ENCODE data around the gene TGFBR3. TPM values are rescaled to one million over a fixed set of nuclear protein-coding genes. Genes with fewer than 3 reads are reported as not detected.
A peak's percentile ranks its signal among the peaks of the same experiment; 100 is the strongest.

Gene TGFBR3
- total and polyA plus RNA-seq, 9 of the 15 experiments (the other 6 are each of a cell fraction or from before 2014, with no cell fraction given): 3.6 to 32.4 (median 15.6) TPM

DNA sequence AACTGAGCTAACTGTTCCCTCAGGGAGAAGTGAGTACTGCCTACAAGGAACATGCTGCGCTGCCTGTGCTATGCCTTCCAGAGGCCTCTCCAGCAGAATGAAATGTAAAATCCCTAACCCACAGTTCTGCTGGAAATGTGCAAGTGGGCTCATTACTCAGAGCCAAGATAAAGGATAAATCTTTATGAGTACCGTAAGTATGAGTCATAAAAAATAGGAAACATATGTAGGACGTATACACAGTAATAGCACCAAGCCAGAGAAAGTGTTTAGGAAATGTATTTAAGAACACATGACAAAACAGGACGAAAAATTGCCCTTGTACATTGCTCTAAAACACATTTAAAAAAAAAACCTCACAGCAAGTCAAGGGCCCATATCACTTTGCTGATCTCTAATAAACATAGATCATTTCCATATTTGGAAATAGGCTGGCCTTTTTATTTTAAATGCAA is 104.6 kb downstream of the TGFBR3 start (continued):
- TF ChIP-seq, protein P1, sequence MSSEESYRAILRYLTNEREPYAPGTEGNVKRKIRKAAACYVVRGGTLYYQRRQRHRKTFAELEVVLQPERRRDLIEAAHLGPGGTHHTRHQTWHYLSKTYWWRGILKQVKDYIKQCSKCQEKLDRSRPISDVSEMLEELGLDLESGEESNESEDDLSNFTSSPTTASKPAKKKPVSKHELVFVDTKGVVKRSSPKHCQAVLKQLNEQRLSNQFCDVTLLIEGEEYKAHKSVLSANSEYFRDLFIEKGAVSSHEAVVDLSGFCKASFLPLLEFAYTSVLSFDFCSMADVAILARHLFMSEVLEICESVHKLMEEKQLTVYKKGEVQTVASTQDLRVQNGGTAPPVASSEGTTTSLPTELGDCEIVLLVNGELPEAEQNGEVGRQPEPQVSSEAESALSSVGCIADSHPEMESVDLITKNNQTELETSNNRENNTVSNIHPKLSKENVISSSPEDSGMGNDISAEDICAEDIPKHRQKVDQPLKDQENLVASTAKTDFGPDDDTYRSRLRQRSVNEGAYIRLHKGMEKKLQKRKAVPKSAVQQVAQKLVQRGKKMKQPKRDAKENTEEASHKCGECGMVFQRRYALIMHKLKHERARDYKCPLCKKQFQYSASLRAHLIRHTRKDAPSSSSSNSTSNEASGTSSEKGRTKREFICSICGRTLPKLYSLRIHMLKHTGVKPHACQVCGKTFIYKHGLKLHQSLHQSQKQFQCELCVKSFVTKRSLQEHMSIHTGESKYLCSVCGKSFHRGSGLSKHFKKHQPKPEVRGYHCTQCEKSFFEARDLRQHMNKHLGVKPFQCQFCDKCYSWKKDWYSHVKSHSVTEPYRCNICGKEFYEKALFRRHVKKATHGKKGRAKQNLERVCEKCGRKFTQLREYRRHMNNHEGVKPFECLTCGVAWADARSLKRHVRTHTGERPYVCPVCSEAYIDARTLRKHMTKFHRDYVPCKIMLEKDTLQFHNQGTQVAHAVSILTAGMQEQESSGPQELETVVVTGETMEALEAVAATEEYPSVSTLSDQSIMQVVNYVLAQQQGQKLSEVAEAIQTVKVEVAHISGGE (CRISPR knock-in tag; IDR thresholded peaks at IDR 0.05): no peak
- TF ChIP-seq SRSF1 (IDR thresholded peaks at IDR 0.05; ENCODE audit: low read depth, low read length) (no peak), CHD1 (IDR thresholded peaks at IDR 0.05; ENCODE audit: low read length) (no peak), ZNF184 (CRISPR knock-in tag; IDR thresholded peaks at IDR 0.05) (no peak), SMAD4 (CRISPR knock-in tag; conservative IDR thresholded peaks at IDR 0.05) (no peak), RNF2 (IDR thresholded peaks at IDR 0.05) (no peak), FOXA1 (IDR thresholded peaks at IDR 0.05; ENCODE audit: borderline replicate concordance) (no peak), TRIM24 (IDR thresholded peaks at IDR 0.05) (no peak), CBFA2T2 (conservative IDR thresholded peaks at IDR 0.05) (no peak), BCOR (IDR thresholded peaks at IDR 0.05) (no peak), ZNF695 (CRISPR knock-in tag; IDR thresholded peaks at IDR 0.05) (no peak), FOSL1 (tag; conservative IDR thresholded peaks at IDR 0.05) (peak; percentile 92)
- TF ChIP-seq, protein P2, sequence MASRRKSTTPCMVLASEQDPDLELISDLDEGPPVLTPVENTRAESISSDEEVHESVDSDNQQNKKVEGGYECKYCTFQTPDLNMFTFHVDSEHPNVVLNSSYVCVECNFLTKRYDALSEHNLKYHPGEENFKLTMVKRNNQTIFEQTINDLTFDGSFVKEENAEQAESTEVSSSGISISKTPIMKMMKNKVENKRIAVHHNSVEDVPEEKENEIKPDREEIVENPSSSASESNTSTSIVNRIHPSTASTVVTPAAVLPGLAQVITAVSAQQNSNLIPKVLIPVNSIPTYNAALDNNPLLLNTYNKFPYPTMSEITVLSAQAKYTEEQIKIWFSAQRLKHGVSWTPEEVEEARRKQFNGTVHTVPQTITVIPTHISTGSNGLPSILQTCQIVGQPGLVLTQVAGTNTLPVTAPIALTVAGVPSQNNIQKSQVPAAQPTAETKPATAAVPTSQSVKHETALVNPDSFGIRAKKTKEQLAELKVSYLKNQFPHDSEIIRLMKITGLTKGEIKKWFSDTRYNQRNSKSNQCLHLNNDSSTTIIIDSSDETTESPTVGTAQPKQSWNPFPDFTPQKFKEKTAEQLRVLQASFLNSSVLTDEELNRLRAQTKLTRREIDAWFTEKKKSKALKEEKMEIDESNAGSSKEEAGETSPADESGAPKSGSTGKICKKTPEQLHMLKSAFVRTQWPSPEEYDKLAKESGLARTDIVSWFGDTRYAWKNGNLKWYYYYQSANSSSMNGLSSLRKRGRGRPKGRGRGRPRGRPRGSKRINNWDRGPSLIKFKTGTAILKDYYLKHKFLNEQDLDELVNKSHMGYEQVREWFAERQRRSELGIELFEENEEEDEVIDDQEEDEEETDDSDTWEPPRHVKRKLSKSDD (conservative IDR thresholded peaks at IDR 0.05; ENCODE audit: low read length): no peak
- TF ChIP-seq, protein P3, sequence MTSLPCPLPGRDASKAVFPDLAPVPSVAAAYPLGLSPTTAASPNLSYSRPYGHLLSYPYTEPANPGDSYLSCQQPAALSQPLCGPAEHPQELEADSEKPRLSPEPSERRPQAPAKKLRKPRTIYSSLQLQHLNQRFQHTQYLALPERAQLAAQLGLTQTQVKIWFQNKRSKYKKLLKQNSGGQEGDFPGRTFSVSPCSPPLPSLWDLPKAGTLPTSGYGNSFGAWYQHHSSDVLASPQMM (CRISPR knock-in tag; IDR thresholded peaks at IDR 0.05): no peak
- TF ChIP-seq, protein P4, sequence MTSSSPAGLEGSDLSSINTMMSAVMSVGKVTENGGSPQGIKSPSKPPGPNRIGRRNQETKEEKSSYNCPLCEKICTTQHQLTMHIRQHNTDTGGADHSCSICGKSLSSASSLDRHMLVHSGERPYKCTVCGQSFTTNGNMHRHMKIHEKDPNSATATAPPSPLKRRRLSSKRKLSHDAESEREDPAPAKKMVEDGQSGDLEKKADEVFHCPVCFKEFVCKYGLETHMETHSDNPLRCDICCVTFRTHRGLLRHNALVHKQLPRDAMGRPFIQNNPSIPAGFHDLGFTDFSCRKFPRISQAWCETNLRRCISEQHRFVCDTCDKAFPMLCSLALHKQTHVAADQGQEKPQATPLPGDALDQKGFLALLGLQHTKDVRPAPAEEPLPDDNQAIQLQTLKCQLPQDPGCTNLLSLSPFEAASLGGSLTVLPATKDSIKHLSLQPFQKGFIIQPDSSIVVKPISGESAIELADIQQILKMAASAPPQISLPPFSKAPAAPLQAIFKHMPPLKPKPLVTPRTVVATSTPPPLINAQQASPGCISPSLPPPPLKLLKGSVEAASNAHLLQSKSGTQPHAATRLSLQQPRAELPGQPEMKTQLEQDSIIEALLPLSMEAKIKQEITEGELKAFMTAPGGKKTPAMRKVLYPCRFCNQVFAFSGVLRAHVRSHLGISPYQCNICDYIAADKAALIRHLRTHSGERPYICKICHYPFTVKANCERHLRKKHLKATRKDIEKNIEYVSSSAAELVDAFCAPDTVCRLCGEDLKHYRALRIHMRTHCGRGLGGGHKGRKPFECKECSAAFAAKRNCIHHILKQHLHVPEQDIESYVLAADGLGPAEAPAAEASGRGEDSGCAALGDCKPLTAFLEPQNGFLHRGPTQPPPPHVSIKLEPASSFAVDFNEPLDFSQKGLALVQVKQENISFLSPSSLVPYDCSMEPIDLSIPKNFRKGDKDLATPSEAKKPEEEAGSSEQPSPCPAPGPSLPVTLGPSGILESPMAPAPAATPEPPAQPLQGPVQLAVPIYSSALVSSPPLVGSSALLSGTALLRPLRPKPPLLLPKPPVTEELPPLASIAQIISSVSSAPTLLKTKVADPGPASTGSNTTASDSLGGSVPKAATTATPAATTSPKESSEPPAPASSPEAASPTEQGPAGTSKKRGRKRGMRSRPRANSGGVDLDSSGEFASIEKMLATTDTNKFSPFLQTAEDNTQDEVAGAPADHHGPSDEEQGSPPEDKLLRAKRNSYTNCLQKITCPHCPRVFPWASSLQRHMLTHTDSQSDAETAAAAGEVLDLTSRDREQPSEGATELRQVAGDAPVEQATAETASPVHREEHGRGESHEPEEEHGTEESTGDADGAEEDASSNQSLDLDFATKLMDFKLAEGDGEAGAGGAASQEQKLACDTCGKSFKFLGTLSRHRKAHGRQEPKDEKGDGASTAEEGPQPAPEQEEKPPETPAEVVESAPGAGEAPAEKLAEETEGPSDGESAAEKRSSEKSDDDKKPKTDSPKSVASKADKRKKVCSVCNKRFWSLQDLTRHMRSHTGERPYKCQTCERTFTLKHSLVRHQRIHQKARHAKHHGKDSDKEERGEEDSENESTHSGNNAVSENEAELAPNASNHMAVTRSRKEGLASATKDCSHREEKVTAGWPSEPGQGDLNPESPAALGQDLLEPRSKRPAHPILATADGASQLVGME (CRISPR knock-in tag; IDR thresholded peaks at IDR 0.05): no peak
